ENCODE data around the gene EFCAB9. TPM values are rescaled to one million over a fixed set of nuclear protein-coding genes. Genes with fewer than 3 reads are reported as not detected.

EFCAB9 gene
- total and polyA plus RNA-seq, 2 of the 13 experiments (the other 11 are each of a cell fraction or from before 2014, with no cell fraction given) = not detected

DNA sequence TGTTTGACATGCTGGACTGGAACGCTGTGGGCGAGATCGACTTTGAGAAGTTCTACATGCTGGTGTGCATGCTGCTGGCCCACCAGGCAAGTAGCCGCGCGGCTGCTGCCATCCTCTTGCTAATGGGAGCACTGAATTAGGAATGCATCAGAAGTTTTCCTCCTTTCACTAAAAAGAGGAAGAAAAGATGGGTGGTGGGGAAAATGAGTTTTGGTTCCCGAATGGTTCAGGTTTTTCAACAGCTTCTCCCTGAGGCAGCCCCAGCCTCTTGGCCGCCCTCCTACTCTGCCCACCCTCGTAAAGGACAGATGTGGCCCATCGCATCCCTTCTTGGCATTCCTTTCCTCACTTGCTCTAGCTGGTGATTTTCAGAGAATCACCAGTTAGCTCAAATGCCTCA, 5.5 kb downstream of the EFCAB9 start (continued):
- TF ChIP-seq, protein P1, sequence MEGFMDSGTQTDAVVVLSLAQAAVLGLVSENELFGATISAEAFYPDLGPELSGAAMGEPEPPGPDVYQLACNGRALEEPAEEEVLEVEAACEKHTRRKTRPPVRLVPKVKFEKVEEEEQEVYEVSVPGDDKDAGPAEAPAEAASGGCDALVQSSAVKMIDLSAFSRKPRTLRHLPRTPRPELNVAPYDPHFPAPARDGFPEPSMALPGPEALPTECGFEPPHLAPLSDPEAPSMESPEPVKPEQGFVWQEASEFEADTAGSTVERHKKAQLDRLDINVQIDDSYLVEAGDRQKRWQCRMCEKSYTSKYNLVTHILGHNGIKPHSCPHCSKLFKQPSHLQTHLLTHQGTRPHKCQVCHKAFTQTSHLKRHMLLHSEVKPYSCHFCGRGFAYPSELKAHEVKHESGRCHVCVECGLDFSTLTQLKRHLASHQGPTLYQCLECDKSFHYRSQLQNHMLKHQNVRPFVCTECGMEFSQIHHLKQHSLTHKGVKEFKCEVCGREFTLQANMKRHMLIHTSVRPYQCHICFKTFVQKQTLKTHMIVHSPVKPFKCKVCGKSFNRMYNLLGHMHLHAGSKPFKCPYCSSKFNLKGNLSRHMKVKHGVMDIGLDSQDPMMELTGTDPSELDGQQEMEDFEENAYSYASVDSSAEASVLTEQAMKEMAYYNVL (CRISPR knock-in tag; IDR thresholded peaks at IDR 0.05; ENCODE audit: borderline replicate concordance) = no peak
- TF ChIP-seq ATF7 (IDR thresholded peaks at IDR 0.05) (no peak), ATF7 (CRISPR knock-in tag; IDR thresholded peaks at IDR 0.05) (no peak), ZNF530 (CRISPR knock-in tag; IDR thresholded peaks at IDR 0.05; ENCODE audit: low read depth) (no peak), HNRNPLL (IDR thresholded peaks at IDR 0.05; ENCODE audit: low read depth, low read length, poor library complexity, severe bottlenecking) (no peak), SALL1 (CRISPR knock-in tag; IDR thresholded peaks at IDR 0.05) (no peak), FOSL2 (CRISPR knock-in tag; IDR thresholded peaks at IDR 0.05) (no peak)

DNA sequence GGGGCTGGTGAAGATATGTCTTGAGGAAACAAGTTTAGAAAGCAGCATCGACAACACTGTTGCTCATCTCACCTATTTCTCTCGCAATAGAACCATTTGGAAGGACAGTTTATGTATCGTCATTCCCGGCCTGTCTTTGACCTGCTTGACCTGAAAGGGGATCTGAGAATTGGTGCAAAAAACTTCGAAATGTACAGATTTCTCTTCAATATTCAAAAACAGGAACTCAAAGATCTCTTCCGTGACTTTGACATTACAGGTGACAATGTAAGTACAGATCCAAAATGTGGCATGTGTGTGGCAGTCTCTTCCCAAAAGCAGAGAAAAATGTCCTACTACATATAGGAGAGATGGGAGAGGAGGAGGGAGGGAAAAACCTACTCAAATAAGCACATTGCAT, 6.5 kb downstream of the EFCAB9 start:
- no TSS peak for BruUV-seq (replicated peaks)
- Histone ChIP-seq H3K9me3 (ENCODE audit: low read length) (no peaks in the 10 kb centered on the region), H3K27me3 (ENCODE audit: control insufficient read depth in 1 of 2, insufficient read depth in 2 of 2, low read length in 2 of 2) (no peaks in the 10 kb centered on the region), H3K27ac (ENCODE audit: extremely low read length, insufficient read depth, low read length) (no peak overlapping the region), H3K9ac (ENCODE audit: insufficient read depth, low read depth, low read length) (no peak overlapping the region), H3K79me2 (ENCODE audit: insufficient read depth, low read length) (no peaks in the 10 kb centered on the region), H4K20me1 (ENCODE audit: insufficient read depth, low read length) (no peaks in the 10 kb centered on the region), H2AFZ (ENCODE audit: low read length) (no peak overlapping the region), H3K4me3 (replicated peaks in 1 of 3; ENCODE audit: insufficient read depth in 1 of 3, low read depth in 2 of 3, low read length in 3 of 3) (no peak overlapping the region), H3K36me3 (replicated peaks in 1 of 2; ENCODE audit: control insufficient read depth in 1 of 2, insufficient read depth in 2 of 2, low read length in 2 of 2) (no peaks in the 10 kb centered on the region), H3K4me2 (ENCODE audit: low read depth, low read length) (no peak overlapping the region), H3K4me1 (ENCODE audit: insufficient read depth, low read length) (no peaks in the 10 kb centered on the region)
- FAIRE-seq = no peak
- WGBS (ENCODE audit: low lambda C conversion rate) = 87% methylated on average over 6 of the region's 6 CpGs
- ChIA-PET POLR2A (no interaction called here), CTCF (ENCODE audit: low intra/inter-chr PET ratio, low total read pairs) (no interaction called here)
- intact Hi-C loops (cut with micrococcal nuclease; ENCODE audit: unreplicated experiment) (no loop called here), in situ Hi-C loops (cut with HindIII; ENCODE audit: extremely low pct_ligation_motif_present, low pct_unique_long_range_greater_than_20kb) (no loop called here)
- no peak for DNase-seq (ENCODE audit: low spot score)
- no peak for ATAC-seq
- TF ChIP-seq, protein P2, sequence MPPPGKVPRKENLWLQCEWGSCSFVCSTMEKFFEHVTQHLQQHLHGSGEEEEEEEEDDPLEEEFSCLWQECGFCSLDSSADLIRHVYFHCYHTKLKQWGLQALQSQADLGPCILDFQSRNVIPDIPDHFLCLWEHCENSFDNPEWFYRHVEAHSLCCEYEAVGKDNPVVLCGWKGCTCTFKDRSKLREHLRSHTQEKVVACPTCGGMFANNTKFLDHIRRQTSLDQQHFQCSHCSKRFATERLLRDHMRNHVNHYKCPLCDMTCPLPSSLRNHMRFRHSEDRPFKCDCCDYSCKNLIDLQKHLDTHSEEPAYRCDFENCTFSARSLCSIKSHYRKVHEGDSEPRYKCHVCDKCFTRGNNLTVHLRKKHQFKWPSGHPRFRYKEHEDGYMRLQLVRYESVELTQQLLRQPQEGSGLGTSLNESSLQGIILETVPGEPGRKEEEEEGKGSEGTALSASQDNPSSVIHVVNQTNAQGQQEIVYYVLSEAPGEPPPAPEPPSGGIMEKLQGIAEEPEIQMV (CRISPR knock-in tag; IDR thresholded peaks at IDR 0.05; ENCODE audit: low read depth) = no peak
- TF ChIP-seq ZMAT3 (CRISPR knock-in tag; conservative IDR thresholded peaks at IDR 0.05) = no peak
- TF ChIP-seq PPARG (CRISPR knock-in tag; conservative IDR thresholded peaks at IDR 0.05) = no peak
- no peak for TF ChIP-seq RFX3 (CRISPR knock-in tag; IDR thresholded peaks at IDR 0.05)
- no peak for TF ChIP-seq GZF1 (CRISPR knock-in tag; IDR thresholded peaks at IDR 0.05)
- no peak for TF ChIP-seq FOXA1 (IDR thresholded peaks at IDR 0.05)
- no peak for TF ChIP-seq FOXA1 (CRISPR knock-in tag; IDR thresholded peaks at IDR 0.05)
- TF ChIP-seq, protein P3, sequence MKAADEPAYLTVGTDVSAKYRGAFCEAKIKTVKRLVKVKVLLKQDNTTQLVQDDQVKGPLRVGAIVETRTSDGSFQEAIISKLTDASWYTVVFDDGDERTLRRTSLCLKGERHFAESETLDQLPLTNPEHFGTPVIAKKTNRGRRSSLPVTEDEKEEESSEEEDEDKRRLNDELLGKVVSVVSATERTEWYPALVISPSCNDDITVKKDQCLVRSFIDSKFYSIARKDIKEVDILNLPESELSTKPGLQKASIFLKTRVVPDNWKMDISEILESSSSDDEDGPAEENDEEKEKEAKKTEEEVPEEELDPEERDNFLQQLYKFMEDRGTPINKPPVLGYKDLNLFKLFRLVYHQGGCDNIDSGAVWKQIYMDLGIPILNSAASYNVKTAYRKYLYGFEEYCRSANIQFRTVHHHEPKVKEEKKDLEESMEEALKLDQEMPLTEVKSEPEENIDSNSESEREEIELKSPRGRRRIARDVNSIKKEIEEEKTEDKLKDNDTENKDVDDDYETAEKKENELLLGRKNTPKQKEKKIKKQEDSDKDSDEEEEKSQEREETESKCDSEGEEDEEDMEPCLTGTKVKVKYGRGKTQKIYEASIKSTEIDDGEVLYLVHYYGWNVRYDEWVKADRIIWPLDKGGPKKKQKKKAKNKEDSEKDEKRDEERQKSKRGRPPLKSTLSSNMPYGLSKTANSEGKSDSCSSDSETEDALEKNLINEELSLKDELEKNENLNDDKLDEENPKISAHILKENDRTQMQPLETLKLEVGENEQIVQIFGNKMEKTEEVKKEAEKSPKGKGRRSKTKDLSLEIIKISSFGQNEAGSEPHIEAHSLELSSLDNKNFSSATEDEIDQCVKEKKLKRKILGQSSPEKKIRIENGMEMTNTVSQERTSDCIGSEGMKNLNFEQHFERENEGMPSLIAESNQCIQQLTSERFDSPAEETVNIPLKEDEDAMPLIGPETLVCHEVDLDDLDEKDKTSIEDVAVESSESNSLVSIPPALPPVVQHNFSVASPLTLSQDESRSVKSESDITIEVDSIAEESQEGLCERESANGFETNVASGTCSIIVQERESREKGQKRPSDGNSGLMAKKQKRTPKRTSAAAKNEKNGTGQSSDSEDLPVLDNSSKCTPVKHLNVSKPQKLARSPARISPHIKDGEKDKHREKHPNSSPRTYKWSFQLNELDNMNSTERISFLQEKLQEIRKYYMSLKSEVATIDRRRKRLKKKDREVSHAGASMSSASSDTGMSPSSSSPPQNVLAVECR (CRISPR knock-in tag; IDR thresholded peaks at IDR 0.05; ENCODE audit: borderline replicate concordance) = no peak
- no peak for TF ChIP-seq ZNF10 (CRISPR knock-in tag; IDR thresholded peaks at IDR 0.05; ENCODE audit: borderline replicate concordance, low read depth)
- TF ChIP-seq ZNF468 (CRISPR knock-in tag; IDR thresholded peaks at IDR 0.05) = no peak
